HG02759 (cell line): ENCODE measurements around the gene TMEM154.

ENCODE experiments used
- ATAC-seq: cut with Tn5 transposase; IDR thresholded peaks from one replicate; pipeline ENCODE4 v1.9.1; 2021; ENCODE audit warnings: mild to moderate bottlenecking, moderate library complexity; ENCODE audit not compliant: unreplicated experiment

Gene TMEM154

GRCh38 chr4:152635851-152636250 lies 43.9 kb downstream of the TMEM154 start:
- ATAC-seq: no peak

- ATAC-seq: no peak
Observed at GRCh38 chr4:152634110-152634760, 45.6 kb downstream of the TMEM154 start.

- ATAC-seq: no peak
Observed at GRCh38 chr4:152633118-152633517, 46.7 kb downstream of the TMEM154 start.

GRCh38 chr4:152630324-152630723 lies 49.5 kb downstream of the TMEM154 start:
- ATAC-seq: no peak

- no peak for ATAC-seq
Observed at GRCh38 chr4:152629908-152630307, 49.9 kb downstream of the TMEM154 start.

- ATAC-seq: no peak
Observed at GRCh38 chr4:152628128-152628527, 51.7 kb downstream of the TMEM154 start.

- ATAC-seq: no peak
Observed at GRCh38 chr4:152626790-152627189, 53.0 kb downstream of the TMEM154 start.

GRCh38 chr4:152620915-152621314 lies 58.9 kb downstream of the TMEM154 start:
- no peak for ATAC-seq

- ATAC-seq: no peak
Observed at GRCh38 chr4:152620218-152620617, 59.6 kb downstream of the TMEM154 start.

GRCh38 chr4:152619556-152619955 lies 60.2 kb downstream of the TMEM154 start:
- ATAC-seq: no peak

- no peak for ATAC-seq
Observed at GRCh38 chr4:152618971-152619370, 60.8 kb downstream of the TMEM154 start.

GRCh38 chr4:152616804-152617203 lies 63.0 kb downstream of the TMEM154 start:
- no peak for ATAC-seq

- ATAC-seq: no peak
Observed at GRCh38 chr4:152613841-152614721, 65.7 kb downstream of the TMEM154 start.

- ATAC-seq: no peak
Observed at GRCh38 chr4:152613351-152613750, 66.4 kb downstream of the TMEM154 start.

GRCh38 chr4:152610131-152610530 lies 69.7 kb downstream of the TMEM154 start:
- no peak for ATAC-seq

- ATAC-seq: no peak
Observed at GRCh38 chr4:152609481-152609880, 70.3 kb downstream of the TMEM154 start.

GRCh38 chr4:152607178-152607577 lies 72.6 kb downstream of the TMEM154 start:
- ATAC-seq: no peak

- ATAC-seq: no peak
Observed at GRCh38 chr4:152606753-152607152, 73.0 kb downstream of the TMEM154 start.

GRCh38 chr4:152605641-152606335 lies 74.0 kb downstream of the TMEM154 start:
- no peak for ATAC-seq

- ATAC-seq: no peak
Observed at GRCh38 chr4:152605031-152605430, 74.8 kb downstream of the TMEM154 start.

- ATAC-seq: no peak
Observed at GRCh38 chr4:152601156-152601555, 78.6 kb downstream of the TMEM154 start.

- ATAC-seq: no peak
Observed at GRCh38 chr4:152599636-152600035, 80.2 kb downstream of the TMEM154 start.
